ENCODE results near the gene ESR2.
"Not testable (repeated sequence)": the region's sequence is repeated elsewhere in the genome, so short reads cannot be mapped to it uniquely, and the experiment has no call there.

The ESR2 gene

GRCh38 chr14:64123241-64123822 is 170.8 kb downstream of the ESR2 start:
- DNase-seq, result no peak

DNA sequence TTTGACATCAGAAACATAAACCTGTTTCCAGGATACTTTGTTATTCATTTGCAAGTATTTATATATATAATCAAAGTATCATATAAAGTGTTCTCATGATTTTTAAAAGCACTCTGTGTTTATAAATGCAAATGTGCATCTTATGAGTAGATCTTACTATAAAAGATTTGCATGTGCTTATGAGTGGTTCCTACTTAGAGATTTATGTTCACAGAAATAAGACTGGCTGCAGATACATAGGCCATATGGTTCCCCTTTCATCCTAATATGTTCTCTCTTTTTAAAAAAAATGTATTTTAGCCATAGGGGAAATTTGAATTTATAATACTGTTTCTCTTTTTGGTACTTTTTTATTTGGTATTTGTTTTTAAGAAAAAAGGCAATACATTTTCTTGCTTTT is 174.2 kb downstream of the ESR2 start:
- DNase-seq, result no peak

GRCh38 chr14:64119500-64119899 is 174.7 kb downstream of the ESR2 start:
- DNase-seq, result no peak

DNA sequence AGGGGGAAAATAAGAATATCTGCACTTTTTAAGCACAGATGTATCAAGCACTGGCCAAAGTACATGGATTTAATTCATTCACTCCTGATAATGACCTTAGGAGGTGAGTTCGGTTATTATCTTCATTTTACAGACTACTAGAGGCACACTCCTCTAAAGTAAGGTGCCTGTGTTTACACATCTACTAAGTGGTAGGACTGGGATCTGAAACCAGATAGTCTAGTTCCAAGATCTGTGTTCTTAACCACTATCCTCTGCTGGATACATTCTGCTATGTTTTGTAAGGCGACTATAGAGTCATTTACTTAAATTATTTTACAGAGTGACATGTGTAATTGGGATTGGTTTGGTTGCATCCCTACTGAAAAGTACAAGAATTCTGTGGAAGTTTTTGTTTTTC is 175.3 kb downstream of the ESR2 start:
- DNase-seq, result no peak

- not testable (repeated sequence) for DNase-seq
Measured at GRCh38 chr14:64118403-64118742, 175.8 kb downstream of the ESR2 start.

DNA sequence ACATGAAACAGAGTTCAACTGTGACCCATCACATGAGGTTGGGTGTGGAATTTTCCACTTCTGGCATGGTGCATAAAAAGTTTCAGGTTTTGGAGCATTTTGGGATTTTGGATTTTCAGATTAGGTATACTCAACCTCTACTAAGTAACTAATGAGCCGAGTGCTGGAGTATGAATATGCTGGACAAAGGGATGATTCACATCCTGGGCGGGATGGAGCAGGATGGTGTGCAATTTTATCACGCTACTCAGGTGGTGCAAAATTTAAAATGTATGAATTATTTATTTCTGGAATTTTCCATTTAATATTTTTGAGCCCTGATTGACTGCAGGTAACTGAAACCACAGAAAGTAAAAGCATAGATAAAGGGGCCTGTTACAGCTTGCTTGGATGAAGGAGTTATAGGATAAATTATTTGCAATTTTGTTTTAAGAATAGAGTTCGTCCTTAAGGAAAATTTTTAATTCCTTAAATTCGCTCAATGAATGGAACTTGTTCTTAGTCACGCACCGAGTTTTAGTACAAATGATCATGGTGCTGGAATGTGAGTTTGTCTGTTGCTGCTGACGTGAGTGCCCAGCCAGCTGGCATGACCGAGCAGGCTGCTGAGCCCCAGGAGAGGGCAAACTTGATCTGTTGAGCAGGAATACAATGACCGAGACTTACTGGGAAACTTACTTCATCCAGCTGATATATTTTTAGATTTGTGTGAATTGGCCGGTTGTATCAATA is 176.3 kb downstream of the ESR2 start:
- no peak for DNase-seq

GRCh38 chr14:64115401-64115800 is 178.8 kb downstream of the ESR2 start:
- no peak for DNase-seq

GRCh38 chr14:64114796-64115195 is 179.4 kb downstream of the ESR2 start:
- no peak for DNase-seq

DNA sequence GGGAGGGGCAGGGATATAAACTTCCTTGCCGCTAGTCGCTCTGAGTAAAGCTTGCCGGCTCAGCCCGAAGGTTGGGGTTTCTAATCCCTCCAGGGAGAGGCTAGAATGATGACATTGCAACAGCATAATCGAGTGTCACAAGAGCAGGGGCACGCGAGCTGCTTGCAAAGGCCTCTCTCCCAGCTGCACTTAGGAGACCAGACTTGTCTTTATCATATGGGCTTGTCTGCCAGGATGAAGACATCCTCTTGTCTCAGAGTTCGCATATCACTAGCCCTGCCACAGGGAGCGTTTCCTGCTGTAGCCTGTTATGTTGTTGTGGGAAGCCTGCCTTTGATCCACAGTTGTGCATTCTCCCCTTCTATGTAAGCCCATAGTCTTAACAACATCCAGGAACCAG is 180.0 kb downstream of the ESR2 start:
- DNase-seq, result no peak

DNA sequence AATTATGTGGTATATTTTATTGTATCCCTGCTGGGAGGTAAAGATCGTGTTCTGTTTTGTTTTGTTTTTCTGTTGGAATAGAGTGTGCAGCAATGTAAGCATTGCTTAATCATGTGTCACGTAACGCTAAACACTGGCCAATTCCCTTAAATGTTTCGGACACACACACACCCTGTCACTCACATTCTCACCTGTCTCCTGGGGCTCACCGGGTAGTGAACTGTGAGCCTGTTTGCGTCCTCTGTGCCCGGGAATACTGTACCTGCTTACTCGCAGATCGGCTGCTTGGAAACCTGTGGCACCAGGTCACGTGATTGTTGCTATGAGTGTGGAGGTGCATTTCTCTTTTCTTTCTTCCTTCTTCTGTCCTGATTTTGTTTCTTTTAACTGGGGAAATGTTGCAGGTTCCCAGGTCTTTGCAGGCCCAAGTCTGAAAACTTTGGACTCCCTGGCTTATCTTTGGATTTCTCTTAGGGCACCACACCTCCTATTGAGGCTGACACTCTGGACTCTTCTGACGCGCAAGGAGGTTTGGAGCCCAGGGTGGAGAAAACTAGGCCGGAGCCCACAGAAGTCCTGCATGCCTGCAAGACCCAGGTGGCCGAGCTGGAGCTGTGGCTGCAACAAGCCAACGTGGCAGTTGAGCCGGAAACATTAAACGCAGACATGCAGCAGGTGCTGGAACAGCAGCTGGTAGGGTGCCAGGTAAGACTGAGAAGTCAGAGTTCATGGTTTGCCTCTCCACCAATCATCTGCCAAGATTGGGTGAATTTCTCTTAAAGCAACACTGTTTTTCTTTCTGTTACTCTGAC is 181.1 kb downstream of the ESR2 start:
- no peak for DNase-seq

- no peak for DNase-seq
Measured at GRCh38 chr14:64110802-64111201, 183.4 kb downstream of the ESR2 start.

DNA sequence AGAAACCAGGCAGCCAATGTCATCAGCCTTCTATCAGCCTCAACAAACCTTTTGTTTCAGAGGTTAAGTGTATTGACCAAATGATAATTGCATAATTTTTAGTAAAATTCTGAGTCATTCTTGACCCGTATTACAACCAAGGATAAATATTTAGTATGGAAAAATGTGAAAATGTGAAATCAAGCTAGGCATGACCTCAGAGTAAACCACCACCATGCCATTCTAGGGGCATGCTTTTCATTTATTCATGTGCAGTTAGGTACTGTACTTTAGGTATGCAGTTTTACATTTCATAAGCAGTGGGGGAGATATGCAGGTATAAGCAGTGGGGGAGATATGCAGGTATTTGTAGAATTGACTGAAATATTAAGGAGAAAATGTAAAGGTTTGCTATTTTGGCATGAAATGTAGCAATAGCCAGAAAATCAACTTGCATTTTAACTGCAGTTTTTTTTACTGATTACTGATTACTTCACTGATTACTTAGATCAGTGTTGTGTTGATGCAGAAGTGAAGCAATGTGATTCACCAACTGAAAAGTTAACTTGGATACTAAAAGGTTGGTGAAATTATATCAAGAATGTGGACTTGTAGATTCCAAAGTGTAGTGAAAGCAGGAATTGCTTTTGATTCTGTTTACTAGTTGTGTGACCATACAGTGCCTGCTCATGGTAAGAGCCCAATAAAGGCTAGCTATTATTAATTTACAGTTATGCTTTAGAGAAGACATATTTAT is 184.2 kb downstream of the ESR2 start:
- DNase-seq, result no peak

GRCh38 chr14:64107438-64107837 is 186.7 kb downstream of the ESR2 start:
- DNase-seq, result no peak

GRCh38 chr14:64098120-64098519 is 196.1 kb downstream of the ESR2 start:
- no peak for DNase-seq

- DNase-seq, result no peak
Measured at GRCh38 chr14:64095620-64096019, 198.6 kb downstream of the ESR2 start.

GRCh38 chr14:64092940-64093339 is 201.2 kb downstream of the ESR2 start:
- DNase-seq, result no peak

- no peak for DNase-seq
Measured at GRCh38 chr14:64092338-64092737, 201.8 kb downstream of the ESR2 start.

DNA sequence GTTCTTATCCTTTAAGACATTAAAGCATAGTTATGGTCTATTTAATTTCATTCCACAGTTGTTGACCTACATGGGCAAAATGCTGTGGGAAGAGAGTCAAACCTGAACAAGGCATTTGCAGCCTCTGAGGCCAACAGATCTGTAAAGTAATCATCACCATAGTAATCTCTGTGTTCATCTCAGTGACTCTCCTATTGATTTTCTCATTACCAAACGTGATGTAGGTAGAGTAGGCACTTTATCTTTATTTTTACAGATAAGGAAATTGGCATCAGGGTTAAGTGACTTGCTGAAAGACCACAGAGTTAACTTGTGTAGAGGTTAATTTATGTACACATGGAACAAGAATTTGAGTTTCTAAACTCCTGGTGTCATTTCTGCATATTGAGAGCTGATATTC is 203.0 kb downstream of the ESR2 start:
- no peak for DNase-seq

DNA sequence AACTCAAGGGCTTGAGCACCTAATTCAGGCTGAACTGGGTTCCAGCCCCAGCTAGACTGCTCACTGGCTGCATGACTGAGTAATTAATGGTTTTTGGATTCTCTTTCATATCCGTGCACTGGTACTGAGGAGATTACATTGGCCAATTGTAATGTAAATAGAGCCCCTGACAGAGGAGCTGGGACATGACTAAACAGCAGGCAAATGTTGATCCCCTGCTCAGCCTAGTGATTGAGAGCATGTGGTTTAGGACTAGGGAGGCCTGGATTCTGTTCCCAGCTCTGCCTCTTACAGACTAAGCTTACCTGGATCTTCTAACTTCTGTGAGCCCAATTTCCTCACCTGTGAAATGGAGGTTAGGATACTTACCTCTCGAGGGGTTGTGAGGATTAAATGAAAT is 204.3 kb downstream of the ESR2 start:
- no peak for DNase-seq

- no peak for DNase-seq
Measured at GRCh38 chr14:64088647-64088964, 205.6 kb downstream of the ESR2 start.

- no peak for DNase-seq
Measured at GRCh38 chr14:64082837-64083236, 211.3 kb downstream of the ESR2 start.

DNA sequence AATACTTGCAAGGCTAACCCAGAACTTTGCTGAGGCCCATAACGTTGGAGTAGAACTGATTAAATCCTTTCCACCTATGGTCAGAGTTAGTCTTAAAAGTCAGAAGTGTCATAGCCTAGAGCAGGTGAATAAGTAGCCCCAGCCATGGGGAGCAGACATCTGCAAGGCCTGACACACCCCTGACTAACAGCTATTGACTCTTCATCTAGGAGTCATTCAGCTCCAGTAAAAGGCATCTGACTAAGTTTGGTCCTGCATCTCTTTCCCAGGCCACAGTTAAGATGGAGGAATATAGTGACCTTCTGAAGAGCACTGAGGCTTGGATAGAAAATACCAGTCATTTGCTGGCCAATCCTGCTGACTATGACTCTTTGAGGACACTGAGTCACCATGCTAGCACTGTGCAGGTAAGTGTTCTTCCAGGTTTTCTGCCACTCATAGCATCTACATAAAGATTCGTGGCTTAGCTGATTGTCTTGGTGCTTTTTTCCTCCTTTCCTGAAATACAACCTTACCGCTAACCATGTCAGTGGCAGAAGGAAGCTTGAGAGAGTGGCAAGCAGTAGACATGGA is 212.9 kb downstream of the ESR2 start:
- no peak for DNase-seq

- DNase-seq, result no peak
Measured at GRCh38 chr14:64080452-64080851, 213.7 kb downstream of the ESR2 start.
